A549 treated with DMSO at 1 μM for 4 hours (cell line): ENCODE measurements around the gene SCD. TPM values are rescaled to one million over a fixed set of nuclear protein-coding genes. Genes with fewer than 3 reads are reported as not detected.

Experiments
- total RNA-seq: library from RNA; stranded (reverse); fragments of 200-300 nt; extraction: Qiagen RNA extraction; gene quantifications from 5 replicates; pipeline ENCODE4 v1.2.3, GENCODE V29; 2022; ENCODE audit warnings: low read depth

SCD gene
- 159 to 230 TPM (median 206 TPM) in 5 replicates for total RNA-seq

DNA sequence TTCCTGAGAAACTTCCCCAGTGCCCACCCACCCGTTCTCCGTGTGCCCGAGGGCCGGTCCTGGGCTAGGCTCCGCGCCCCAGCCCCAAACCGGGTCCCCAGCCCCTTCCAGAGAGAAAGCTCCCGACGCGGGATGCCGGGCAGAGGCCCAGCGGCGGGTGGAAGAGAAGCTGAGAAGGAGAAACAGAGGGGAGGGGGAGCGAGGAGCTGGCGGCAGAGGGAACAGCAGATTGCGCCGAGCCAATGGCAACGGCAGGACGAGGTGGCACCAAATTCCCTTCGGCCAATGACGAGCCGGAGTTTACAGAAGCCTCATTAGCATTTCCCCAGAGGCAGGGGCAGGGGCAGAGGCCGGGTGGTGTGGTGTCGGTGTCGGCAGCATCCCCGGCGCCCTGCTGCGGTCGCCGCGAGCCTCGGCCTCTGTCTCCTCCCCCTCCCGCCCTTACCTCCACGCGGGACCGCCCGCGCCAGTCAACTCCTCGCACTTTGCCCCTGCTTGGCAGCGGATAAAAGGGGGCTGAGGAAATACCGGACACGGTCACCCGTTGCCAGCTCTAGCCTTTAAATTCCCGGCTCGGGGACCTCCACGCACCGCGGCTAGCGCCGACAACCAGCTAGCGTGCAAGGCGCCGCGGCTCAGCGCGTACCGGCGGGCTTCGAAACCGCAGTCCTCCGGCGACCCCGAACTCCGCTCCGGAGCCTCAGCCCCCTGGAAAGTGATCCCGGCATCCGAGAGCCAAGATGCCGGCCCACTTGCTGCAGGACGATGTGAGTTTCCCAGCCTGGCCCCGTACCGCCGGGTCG, at the start of gene SCD:
TSS of gene SCD (plus strand) at position 469 of the 803 bp plus-strand sequence. CDS start at position 741, 272 bp downstream.

DNA sequence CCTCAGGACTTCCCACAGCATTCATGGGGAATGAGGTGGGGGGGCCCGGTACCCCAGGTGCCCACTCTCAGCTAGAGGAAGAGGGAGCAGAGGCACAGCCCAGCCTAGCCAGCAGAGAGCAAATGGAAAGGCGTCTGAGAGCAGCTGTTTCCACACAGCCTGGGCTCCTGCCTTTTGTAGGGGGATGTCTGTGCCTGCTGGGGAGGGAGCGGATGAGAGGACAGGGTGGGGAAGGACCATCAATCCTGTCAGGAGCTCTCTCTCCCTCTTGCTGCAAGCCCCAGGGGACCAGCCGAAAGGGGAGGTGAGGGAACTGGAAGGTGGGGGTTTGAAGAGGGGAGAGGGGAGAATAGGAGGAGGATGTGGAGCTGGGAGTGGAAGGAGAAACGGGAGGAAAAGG, 17.0 kb upstream of the SCD start, which contains the start of gene PKD2L1:
TSS of gene PKD2L1 (minus strand) at position 150 of the 400 bp plus-strand sequence. CDS start at position 25, 125 bp downstream.

Other genes with a start within 250 kb of the SCD start
- 47.4 to 61.2 TPM (median 59.8 TPM) in 5 replicates for gene ERLIN1, start 161.2 kb upstream of the SCD start, total RNA-seq
- 22.0 to 28.4 TPM (median 24.4 TPM) in 5 replicates for gene CHUK, start 117.6 kb upstream of the SCD start, total RNA-seq
- 21.7 to 25.1 TPM (median 24.5 TPM) in 5 replicates for gene CWF19L1, start 79.6 kb upstream of the SCD start, total RNA-seq
- gene BLOC1S2, start 60.6 kb upstream of the SCD start, total RNA-seq: 96.5 to 122 TPM (median 106 TPM) in 5 replicates
- 0.06 to 0.16 TPM (median 0.08 TPM) in 5 replicates for gene PKD2L1, start 17.0 kb upstream of the SCD start, total RNA-seq
- 0.07 TPM in 1 of 5 replicates, not detected in the others for gene WNT8B, start 115.8 kb downstream of the SCD start, total RNA-seq
- 1.8 to 2.9 TPM (median 2.4 TPM) in 5 replicates for gene SEC31B, start 172.6 kb downstream of the SCD start, total RNA-seq
- 249 to 297 TPM (median 273 TPM) in 5 replicates for gene NDUFB8, start 182.6 kb downstream of the SCD start, total RNA-seq
- 14.1 to 23.0 TPM (median 20.9 TPM) in 5 replicates for gene HIF1AN, start 188.7 kb downstream of the SCD start, total RNA-seq